Kidney epithelial cell (primary cell): ENCODE measurements around the gene RPUSD4. TPM values are rescaled to one million over a fixed set of nuclear protein-coding genes. Genes with fewer than 3 reads are reported as not detected.

Source experiments
- DNase-seq: peaks from one replicate; pipeline ENCODE4 v3.0.0-alpha.2; 2010; ENCODE audit warnings: low read depth
- H3K27me3 ChIP-seq: 2 replicates; pipeline ENCODE4 v1.6.0; 2011; ENCODE audit warnings: low read length; ENCODE audit not compliant: control insufficient read depth, insufficient read depth
- H3K36me3 ChIP-seq: 2 replicates; pipeline ENCODE4 v1.5.1; 2011; ENCODE audit warnings: low read length; ENCODE audit not compliant: control insufficient read depth, insufficient read depth
- H3K4me3 ChIP-seq: 2 replicates; pipeline ENCODE4 v1.5.1; 2011; ENCODE audit warnings: low read depth, mild to moderate bottlenecking, control low read depth, low read length
- CTCF ChIP-seq: IDR thresholded peaks from 2 replicates; pipeline ENCODE4 v1.5.1; 2011; ENCODE audit warnings: mild to moderate bottlenecking, moderate library complexity, low read length, control low read depth, inconsistent platforms; ENCODE audit not compliant: insufficient read depth, poor library complexity, severe bottlenecking
- total RNA-seq: library from RNA; depleted of rRNA; stranded (reverse); fragments of >200 nt; gene quantifications from 2 replicates; pipeline ENCODE4 v1.2.3, GENCODE V29; 2015

RPUSD4 gene
- total RNA-seq, 1 donor from 2014 or later = 25.5 TPM

- no peaks in the 10 kb centered on the region for H3K36me3 ChIP-seq
- peak overlapping the region; percentile 83 for H3K4me3 ChIP-seq
- no peak for DNase-seq
- no peaks in the 10 kb centered on the region for H3K27me3 ChIP-seq
- TF ChIP-seq CTCF = no peak
Measured at GRCh38 chr11:126210871-126211235, 597 bp downstream of the RPUSD4 start.

GRCh38 chr11:126207896-126208295 is 3.6 kb downstream of the RPUSD4 start:
- Histone ChIP-seq H3K36me3 (peaks cover 2% of the 10 kb centered on the region), H3K4me3 (no peak overlapping the region), H3K27me3 (no peaks in the 10 kb centered on the region)
- no peak for TF ChIP-seq CTCF
- DNase-seq = no peak

GRCh38 chr11:126205359-126205758 is 6.1 kb downstream of the RPUSD4 start:
- no peaks in the 10 kb centered on the region for H3K27me3 ChIP-seq
- peaks cover 3% of the 10 kb centered on the region for H3K36me3 ChIP-seq
- H3K4me3 ChIP-seq = no peak overlapping the region
- no peak for TF ChIP-seq CTCF
- DNase-seq = no peak

- no peak for TF ChIP-seq CTCF
- DNase-seq = no peak
- Histone ChIP-seq H3K36me3 (peaks cover 3% of the 10 kb centered on the region), H3K27me3 (no peaks in the 10 kb centered on the region), H3K4me3 (no peak overlapping the region)
Measured at GRCh38 chr11:126202646-126203359, 8.6 kb downstream of the RPUSD4 start.

- TF ChIP-seq CTCF = no peak
- no peak for DNase-seq
- Histone ChIP-seq H3K27me3 (no peaks in the 10 kb centered on the region), H3K4me3 (no peak overlapping the region), H3K36me3 (peaks cover 1% of the 10 kb centered on the region)
Measured at GRCh38 chr11:126198648-126199047, 12.8 kb downstream of the RPUSD4 start.
